Activated CD4-positive, alpha-beta memory T cell treated with anti-CD3 and anti-CD28 coated beads, Interleukin-2, amount 10 ng/mL, durations not matched to agents 7 days and 5 days (primary cell): Measurements from ENCODE around the gene PSMB7. TPM values are rescaled to one million over a fixed set of nuclear protein-coding genes. Genes with fewer than 3 reads are reported as not detected.
A peak's percentile ranks its signal among the peaks of the same experiment; 100 is the strongest.

Experiments
- CTCF ChIA-PET: fragments of 350-600 bp; sonication (Branson Sonifier 250); formaldehyde crosslinking; loops from one replicate; lab custom pipeline; 2021; ENCODE audit warnings: antibody characterized with exemption, inconsistent platforms; lab: Charles Lee
- POLR2A ChIA-PET: fragments of 350-600 bp; sonication (Branson Sonifier 250); formaldehyde crosslinking; loops from one replicate; lab custom pipeline; 2021; ENCODE audit warnings: antibody characterized with exemption; lab: Charles Lee
- DNase-seq: peaks from one replicate; pipeline ENCODE4 v3.0.0-alpha.2; 2020
- H3K27ac Mint-ChIP-seq: one replicate; pipeline ENCODE4 v1.8.0; 2021; ENCODE audit warnings: mild to moderate bottlenecking, mixed read lengths
- H3K27me3 Mint-ChIP-seq: one replicate; pipeline ENCODE4 v1.8.0; 2021; ENCODE audit warnings: mixed read lengths
- H3K36me3 Mint-ChIP-seq: one replicate; pipeline ENCODE4 v1.8.0; 2021; ENCODE audit warnings: low read depth, mixed read lengths
- H3K4me1 Mint-ChIP-seq: one replicate; pipeline ENCODE4 v1.8.0; 2021; ENCODE audit warnings: mixed read lengths
- H3K4me3 Mint-ChIP-seq: one replicate; pipeline ENCODE4 v1.8.0; 2021; ENCODE audit warnings: mild to moderate bottlenecking, mixed read lengths
- H3K9me3 Mint-ChIP-seq: one replicate; pipeline ENCODE4 v1.8.0; 2021; ENCODE audit warnings: mixed read lengths
- total RNA-seq, 2 experiments: library from RNA; stranded (reverse); gene quantifications; one replicate each; pipeline ENCODE4 v1.2.3, GENCODE V29; 2021

The PSMB7 gene
- total RNA-seq, 2 experiments from 2014 or later = 113 to 120 TPM

DNA sequence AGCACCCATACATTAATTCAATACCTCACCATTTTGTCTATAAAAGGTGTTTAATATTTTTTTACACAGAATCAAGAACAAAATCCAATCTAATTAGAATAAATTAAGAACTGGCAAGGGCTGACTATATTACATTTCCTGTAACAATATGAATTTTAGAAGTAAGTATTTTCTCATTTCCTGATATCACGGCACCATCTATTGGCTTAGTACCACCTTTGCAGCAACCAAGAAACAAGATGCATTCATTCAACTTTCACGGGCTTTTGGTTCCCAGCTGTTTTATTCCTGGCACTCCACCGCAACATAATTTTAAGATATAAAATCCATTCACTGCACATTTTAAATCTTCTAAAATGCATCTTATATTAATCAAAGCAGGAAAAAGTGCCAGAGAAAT is 20.6 kb downstream of the PSMB7 start:
- H3K27ac Mint-ChIP-seq = peak overlapping the region; percentile 58
- no peak overlapping the region for H3K4me3 Mint-ChIP-seq
- no peaks in the 10 kb centered on the region for H3K27me3 Mint-ChIP-seq
- H3K36me3 Mint-ChIP-seq = peaks cover 9% of the 10 kb centered on the region
- H3K9me3 Mint-ChIP-seq = no peaks in the 10 kb centered on the region
- POLR2A ChIA-PET = interaction anchor here (0.9 kb wide), 1 partner anchor 20 kb away, joined by 4 read pairs; the partner anchor contains the start of gene PSMB7
- DNase-seq = no peak
- CTCF ChIA-PET = interaction anchor here (0.6 to 3.2 kb wide), 10 partner anchors 9 to 272 kb away, joined by 3 to 26 read pairs (median 3); no protein-coding TSS in a partner anchor
- peaks cover 24% of the 10 kb centered on the region for H3K4me1 Mint-ChIP-seq

DNA sequence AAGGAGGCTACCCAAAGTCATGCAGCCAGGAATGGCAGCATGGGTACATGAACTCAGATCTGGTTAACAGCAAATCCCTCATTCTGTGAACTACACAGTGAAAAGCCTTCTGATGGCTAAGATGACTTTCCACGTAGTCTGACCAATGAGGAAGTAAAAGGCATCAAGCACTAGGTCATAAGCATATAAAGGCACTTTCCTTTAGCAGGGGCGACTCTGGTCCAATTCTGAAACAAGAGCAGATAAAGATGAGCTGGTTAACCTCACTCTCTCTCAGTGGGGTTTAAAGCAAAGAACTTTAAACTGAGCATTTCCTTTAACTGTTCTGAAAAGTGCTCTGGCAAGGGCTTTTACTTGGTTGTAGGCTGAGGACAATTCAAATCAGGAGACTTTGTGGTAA is 21.1 kb downstream of the PSMB7 start:
- peaks cover 24% of the 10 kb centered on the region for H3K4me1 Mint-ChIP-seq
- H3K4me3 Mint-ChIP-seq = no peak overlapping the region
- POLR2A ChIA-PET = interaction anchor here (0.9 kb wide), 1 partner anchor 21 kb away, joined by 4 read pairs; the partner anchor contains the start of gene PSMB7
- H3K9me3 Mint-ChIP-seq = no peaks in the 10 kb centered on the region
- CTCF ChIA-PET = interaction anchor here (1.1 to 3.2 kb wide), 10 partner anchors 9 to 272 kb away, joined by 3 to 26 read pairs (median 3); no protein-coding TSS in a partner anchor
- H3K36me3 Mint-ChIP-seq = peaks cover 7% of the 10 kb centered on the region
- DNase-seq = no peak
- H3K27me3 Mint-ChIP-seq = no peaks in the 10 kb centered on the region
- H3K27ac Mint-ChIP-seq = peak overlapping the region; percentile 58

DNA sequence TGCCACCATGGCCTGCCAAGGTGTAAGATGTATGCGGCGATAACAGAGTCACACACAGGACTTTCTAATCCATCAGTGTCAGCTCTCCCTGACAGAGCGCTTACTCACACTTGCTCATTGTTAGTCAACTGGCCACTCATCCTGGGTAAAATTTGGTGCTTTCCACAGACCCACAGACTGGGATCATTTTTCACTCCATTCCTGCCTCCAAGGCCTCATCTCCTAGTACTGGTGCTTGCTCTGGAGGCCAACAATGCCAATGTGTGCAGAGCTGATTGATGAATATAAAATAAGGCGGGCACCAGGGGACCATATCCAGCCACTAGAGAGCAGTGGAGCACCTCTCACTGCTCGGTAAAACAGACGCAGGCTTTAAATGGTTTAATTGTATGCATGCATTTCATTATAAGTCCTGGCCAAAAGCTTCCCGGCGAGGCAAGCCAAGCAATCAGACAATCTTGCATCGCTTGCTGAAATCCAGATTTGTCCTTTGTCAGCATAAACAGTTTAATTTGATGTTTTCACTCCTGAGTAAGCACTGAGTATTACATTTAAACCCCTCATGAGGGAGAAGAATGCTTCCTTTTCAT is 22.3 kb downstream of the PSMB7 start:
- DNase-seq = no peak
- H3K27ac Mint-ChIP-seq = no peak overlapping the region
- peaks cover 5% of the 10 kb centered on the region for H3K36me3 Mint-ChIP-seq
- H3K27me3 Mint-ChIP-seq = no peaks in the 10 kb centered on the region
- POLR2A ChIA-PET = no interaction called here
- peaks cover 28% of the 10 kb centered on the region for H3K4me1 Mint-ChIP-seq
- H3K4me3 Mint-ChIP-seq = no peak overlapping the region
- H3K9me3 Mint-ChIP-seq = no peaks in the 10 kb centered on the region
- CTCF ChIA-PET = interaction anchor here (0.7 to 3.2 kb wide), 4 partner anchors 14 to 266 kb away, joined by 3 to 26 read pairs (median 4); no protein-coding TSS in a partner anchor

DNA sequence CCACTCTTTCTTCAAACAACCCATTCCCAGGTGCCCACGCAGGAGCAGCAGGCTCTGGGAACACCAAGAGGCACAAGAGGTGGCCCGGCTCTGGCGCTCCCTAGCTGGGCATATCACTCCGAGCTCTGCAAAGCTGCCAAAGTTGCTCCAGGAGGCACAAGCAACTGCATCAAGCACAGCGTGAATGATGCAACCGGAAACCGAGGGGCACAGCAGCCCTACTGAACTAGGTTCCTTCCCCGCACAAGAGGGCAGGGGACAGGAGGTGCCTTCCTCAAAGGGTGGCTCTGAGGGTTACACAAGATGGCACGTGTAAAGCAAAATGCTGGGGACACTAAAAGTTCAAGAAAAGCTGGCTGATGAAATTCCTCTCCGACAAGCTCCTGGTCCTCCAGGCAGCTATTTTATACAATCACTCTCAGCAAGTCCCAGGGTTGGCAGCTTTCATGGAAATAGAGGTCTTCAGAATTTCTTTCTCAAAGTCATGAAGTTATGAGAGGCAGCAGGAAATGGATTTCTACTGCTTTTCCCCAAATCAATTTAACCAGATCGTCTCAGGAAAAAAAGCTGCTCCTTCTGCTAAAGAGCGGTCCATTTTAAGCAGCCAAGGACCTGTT is 22.9 kb downstream of the PSMB7 start:
- peaks cover 5% of the 10 kb centered on the region for H3K36me3 Mint-ChIP-seq
- POLR2A ChIA-PET = interaction anchor here (0.9 kb wide), 1 partner anchor 22 kb away, joined by 3 read pairs; no protein-coding TSS in a partner anchor
- H3K4me1 Mint-ChIP-seq = peaks cover 28% of the 10 kb centered on the region
- CTCF ChIA-PET = interaction anchor here (0.7 to 3.0 kb wide), 4 partner anchors 14 to 265 kb away, joined by 3 to 12 read pairs (median 4); no protein-coding TSS in a partner anchor
- H3K9me3 Mint-ChIP-seq = no peaks in the 10 kb centered on the region
- no peak overlapping the region for H3K27ac Mint-ChIP-seq
- no peak for DNase-seq
- H3K27me3 Mint-ChIP-seq = no peaks in the 10 kb centered on the region
- no peak overlapping the region for H3K4me3 Mint-ChIP-seq

DNA sequence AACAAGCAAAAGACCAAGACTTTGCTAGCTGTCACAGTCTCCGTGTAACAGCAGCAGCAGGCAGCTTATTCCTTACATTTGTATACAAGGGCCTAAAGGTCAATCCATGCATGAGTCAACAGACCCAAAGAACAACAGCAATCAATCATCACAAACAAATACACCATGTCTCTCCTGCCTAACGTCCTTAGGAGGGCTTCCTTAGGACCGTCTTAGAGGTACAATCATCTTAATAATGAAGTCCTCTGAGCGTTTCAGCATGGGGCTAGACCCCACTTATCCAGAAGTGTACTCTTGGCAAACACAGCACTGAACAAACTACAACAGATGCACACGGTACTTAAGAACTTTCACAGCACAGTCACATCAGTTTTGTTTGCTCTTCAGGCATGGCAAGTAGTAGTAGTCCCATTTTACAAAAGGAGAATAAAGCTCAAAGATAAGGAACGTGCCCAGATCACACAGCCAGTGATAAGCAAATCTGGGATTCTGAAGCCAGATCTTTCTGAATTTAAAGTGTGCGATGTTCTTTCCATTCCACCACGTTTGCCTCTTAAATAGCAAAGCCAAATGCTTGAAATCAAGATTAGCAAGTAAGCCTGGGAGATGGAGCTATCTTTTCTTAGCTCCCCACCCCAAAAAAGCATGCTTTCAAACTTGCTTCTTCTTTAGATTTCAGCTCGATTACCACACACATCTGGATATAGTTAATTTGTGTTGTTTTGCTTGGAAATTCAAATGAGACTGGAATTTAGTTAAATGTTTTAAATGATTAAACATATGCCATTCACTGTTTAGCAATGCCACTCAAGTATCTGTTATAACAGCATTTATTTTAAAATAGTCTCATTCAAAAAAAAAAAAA is 24.2 kb downstream of the PSMB7 start:
- Mint-ChIP-seq H3K4me3 (no peak overlapping the region), H3K9me3 (no peaks in the 10 kb centered on the region), H3K36me3 (no peaks in the 10 kb centered on the region), H3K27ac (no peak overlapping the region), H3K27me3 (no peaks in the 10 kb centered on the region), H3K4me1 (peaks cover 32% of the 10 kb centered on the region)
- DNase-seq = no peak
- POLR2A ChIA-PET = no interaction called here
- CTCF ChIA-PET = interaction anchor here (0.6 to 3.0 kb wide), 3 partner anchors 29 to 264 kb away, joined by 3 to 12 read pairs (median 4); no protein-coding TSS in a partner anchor

DNA sequence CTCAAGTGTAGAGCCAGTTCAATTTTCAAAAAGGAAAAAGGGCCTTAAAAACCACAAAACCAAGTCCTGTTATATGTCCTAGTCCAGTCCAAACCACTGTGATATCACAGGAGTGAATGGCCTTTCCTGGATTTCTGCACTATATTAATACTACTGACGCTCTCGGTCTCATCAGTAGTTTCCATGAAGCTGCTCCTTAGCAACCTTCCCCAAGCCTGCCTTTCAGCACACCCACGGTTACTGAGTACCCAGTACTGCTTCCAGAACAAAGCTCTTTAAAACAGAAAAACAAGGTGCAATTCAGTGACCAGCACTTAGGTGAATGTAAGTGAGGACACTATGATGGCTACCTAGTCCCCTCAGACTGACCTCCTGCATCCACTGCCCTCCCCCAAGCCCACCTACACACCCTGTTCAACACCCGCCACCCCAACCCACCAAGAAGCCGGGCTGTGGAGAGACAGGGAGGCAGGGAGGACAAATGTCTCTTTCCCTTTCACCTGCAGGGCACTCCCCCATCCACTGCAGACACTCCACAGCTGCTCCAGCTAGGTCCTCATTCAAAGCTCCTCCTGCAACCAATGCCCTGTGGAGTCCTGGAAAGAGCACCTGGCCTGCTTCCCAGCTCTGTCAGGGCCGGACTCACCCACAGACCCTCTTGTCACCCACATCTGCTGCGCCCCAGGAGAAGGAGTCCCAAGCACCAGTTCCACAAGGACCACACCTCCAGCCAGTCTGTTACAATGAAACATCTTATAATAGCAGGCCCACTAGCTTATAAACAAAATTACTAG is 25.9 kb downstream of the PSMB7 start:
- no peak for DNase-seq
- no peak overlapping the region for H3K27ac Mint-ChIP-seq
- POLR2A ChIA-PET = interaction anchor here (0.6 kb wide), 2 partner anchors 19 to 31 kb away, joined by 4 read pairs; no protein-coding TSS in a partner anchor
- H3K4me3 Mint-ChIP-seq = no peak overlapping the region
- H3K4me1 Mint-ChIP-seq = peaks cover 23% of the 10 kb centered on the region
- CTCF ChIA-PET = interaction anchor here (0.8 to 3.0 kb wide), 3 partner anchors 9 to 262 kb away, joined by 3 to 12 read pairs (median 3); no protein-coding TSS in a partner anchor
- no peaks in the 10 kb centered on the region for H3K9me3 Mint-ChIP-seq
- no peaks in the 10 kb centered on the region for H3K36me3 Mint-ChIP-seq
- H3K27me3 Mint-ChIP-seq = no peaks in the 10 kb centered on the region

DNA sequence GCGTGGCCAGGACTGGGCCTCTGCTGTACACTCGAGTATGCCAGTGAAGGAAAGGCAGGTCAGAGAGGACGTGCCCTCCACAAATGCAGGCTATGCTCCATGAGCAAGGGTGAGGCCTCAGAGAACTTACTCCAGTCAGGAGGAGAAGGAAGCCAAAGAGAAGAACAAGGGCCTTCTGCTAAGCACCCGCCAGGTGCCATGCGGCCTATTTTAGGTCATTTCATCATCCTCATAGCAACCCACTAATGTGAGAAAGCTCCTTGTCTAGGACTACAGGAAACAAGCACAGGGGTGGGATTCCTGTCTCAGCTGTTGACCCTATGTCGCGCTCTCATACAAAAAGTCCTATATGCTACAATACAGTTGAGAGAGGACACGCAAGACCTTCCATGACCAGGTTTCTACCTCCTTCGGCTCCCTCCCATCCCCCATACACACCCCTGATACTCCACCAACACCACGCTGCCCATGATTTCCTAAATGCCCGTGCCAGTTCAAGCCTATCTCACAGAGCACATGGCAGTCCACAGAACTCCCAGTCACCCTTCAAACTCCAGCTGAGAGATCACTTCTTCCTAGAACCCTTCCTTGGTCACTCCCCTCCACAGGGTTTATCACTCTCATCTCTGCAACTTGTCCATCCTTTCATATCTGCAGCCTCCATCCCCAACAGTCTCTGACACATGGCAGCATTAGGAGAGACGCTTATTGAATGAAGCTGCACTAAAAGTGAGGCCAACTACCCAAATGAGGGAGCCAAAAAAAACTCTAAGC is 26.8 kb downstream of the PSMB7 start:
- POLR2A ChIA-PET = interaction anchor here (0.6 kb wide), 1 partner anchor 30 kb away, joined by 4 read pairs; no protein-coding TSS in a partner anchor
- Mint-ChIP-seq H3K9me3 (no peaks in the 10 kb centered on the region), H3K4me3 (no peak overlapping the region)

DNA sequence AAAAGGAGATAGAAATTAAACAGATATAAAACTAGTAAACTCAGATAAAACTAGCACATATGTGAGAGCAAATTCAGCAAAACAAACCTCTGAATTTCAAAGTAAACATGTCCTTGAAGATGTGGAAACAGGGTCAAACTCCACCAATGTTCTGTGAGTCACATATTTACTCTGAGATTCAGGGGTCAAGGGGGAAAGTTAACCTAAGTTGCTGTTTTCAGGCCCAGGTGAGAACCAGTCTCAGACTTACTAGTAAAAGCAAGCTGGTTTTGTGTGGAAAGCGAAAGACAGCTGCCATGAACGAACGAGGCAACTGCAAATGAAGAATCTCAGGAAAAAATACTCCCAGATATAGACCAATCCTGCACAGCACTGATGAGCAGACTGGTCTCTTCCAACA is 29.0 kb downstream of the PSMB7 start:
- DNase-seq = no peak
- Mint-ChIP-seq H3K9me3 (no peaks in the 10 kb centered on the region), H3K36me3 (peaks cover 11% of the 10 kb centered on the region), H3K27me3 (no peaks in the 10 kb centered on the region), H3K4me1 (peaks cover 15% of the 10 kb centered on the region), H3K27ac (no peak overlapping the region), H3K4me3 (no peak overlapping the region)
- CTCF ChIA-PET = interaction anchor here (0.9 to 1.7 kb wide), 3 partner anchors 27 to 259 kb away, joined by 3 to 15 read pairs (median 3); no protein-coding TSS in a partner anchor
- POLR2A ChIA-PET = no interaction called here

More for the DNA sequence above, 26.8 kb downstream of the PSMB7 start:
- DNase-seq = no peak
- H3K4me1 Mint-ChIP-seq = peaks cover 14% of the 10 kb centered on the region
- peaks cover 6% of the 10 kb centered on the region for H3K36me3 Mint-ChIP-seq
- H3K27me3 Mint-ChIP-seq = no peaks in the 10 kb centered on the region
- CTCF ChIA-PET = interaction anchor here (0.5 to 1.6 kb wide), 3 partner anchors 10 to 271 kb away, joined by 3 read pairs; no protein-coding TSS in a partner anchor
- H3K27ac Mint-ChIP-seq = no peak overlapping the region

DNA sequence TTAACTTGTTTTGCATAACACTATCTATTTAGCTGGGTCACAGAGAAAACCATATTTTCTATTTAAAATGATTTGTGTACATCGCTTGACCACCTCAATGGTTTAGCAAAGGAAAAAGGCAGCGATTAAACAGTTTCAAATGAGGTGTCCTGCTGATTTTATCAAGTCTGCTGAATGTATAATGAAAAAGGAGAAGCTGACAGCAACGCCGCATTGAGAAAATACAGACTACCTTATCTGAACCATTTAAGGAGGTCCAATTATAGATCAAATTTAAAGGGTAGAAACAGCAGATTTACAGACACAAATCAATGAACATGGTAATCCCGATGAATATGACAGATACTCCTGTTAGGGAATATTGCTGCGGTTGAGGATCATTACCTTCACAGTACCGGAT is 29.6 kb downstream of the PSMB7 start:
- CTCF ChIA-PET = interaction anchor here (1.0 to 1.3 kb wide), 3 partner anchors 9 to 259 kb away, joined by 3 to 5 read pairs (median 4); no protein-coding TSS in a partner anchor
- DNase-seq = no peak
- no peaks in the 10 kb centered on the region for H3K27me3 Mint-ChIP-seq
- H3K27ac Mint-ChIP-seq = no peak overlapping the region
- POLR2A ChIA-PET = no interaction called here
- no peaks in the 10 kb centered on the region for H3K9me3 Mint-ChIP-seq
- H3K4me1 Mint-ChIP-seq = peaks cover 17% of the 10 kb centered on the region
- H3K36me3 Mint-ChIP-seq = peaks cover 11% of the 10 kb centered on the region
- no peak overlapping the region for H3K4me3 Mint-ChIP-seq

DNA sequence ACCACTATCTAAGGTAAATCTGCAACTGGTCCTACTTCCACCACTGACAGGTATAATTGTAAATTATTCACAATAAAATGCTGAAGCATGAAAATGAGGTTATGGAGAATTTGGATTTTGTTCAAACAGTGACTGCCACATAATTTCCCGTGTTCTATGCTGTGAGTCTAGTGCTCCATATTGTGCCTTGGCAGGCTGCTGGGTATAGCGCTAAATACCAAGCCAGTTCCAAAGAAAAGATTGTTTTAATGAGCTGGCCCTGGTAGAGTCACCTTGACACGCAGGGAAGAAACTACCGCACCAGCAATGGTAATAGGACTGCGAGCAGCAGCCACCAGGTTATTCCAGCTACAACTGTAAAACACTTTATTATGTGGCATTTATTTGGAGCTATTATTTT is 30.4 kb downstream of the PSMB7 start:
- CTCF ChIA-PET = interaction anchor here (0.7 to 1.4 kb wide), 5 partner anchors 10 to 258 kb away, joined by 3 to 5 read pairs (median 3); no protein-coding TSS in a partner anchor
- H3K4me1 Mint-ChIP-seq = peaks cover 19% of the 10 kb centered on the region
- no peak overlapping the region for H3K27ac Mint-ChIP-seq
- H3K4me3 Mint-ChIP-seq = no peak overlapping the region
- no peak for DNase-seq
- H3K36me3 Mint-ChIP-seq = peaks cover 16% of the 10 kb centered on the region
- POLR2A ChIA-PET = no interaction called here
- no peaks in the 10 kb centered on the region for H3K9me3 Mint-ChIP-seq
- H3K27me3 Mint-ChIP-seq = no peaks in the 10 kb centered on the region

DNA sequence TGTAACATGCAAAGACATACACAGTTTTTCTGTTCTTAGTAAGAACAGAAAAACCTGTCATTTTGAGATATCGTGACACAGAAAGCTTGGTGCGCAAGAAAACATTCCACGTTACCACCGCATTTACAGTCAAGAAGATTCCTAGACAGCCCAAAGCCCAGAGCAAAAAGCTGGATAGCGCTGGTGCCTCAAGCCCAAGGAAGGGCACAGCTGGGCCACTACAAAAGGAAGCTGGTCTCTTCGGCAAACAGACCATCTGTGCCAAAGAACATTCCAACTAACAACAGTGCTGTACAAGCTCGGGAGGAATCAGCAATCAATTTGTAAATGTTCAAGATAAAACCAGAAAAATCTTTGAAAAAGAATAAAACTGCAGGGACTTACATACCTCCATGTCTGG is 31.0 kb downstream of the PSMB7 start:
- Mint-ChIP-seq H3K9me3 (no peaks in the 10 kb centered on the region), H3K4me1 (peaks cover 19% of the 10 kb centered on the region), H3K36me3 (peaks cover 18% of the 10 kb centered on the region), H3K27ac (no peak overlapping the region), H3K27me3 (no peaks in the 10 kb centered on the region), H3K4me3 (no peak overlapping the region)
- ChIA-PET POLR2A (interaction anchor here (0.6 kb wide), 1 partner anchor 256 kb away, joined by 3 read pairs; no protein-coding TSS in a partner anchor), CTCF (interaction anchor here (0.7 to 1.4 kb wide), 3 partner anchors 10 to 35 kb away, joined by 3 read pairs; no protein-coding TSS in a partner anchor)
- DNase-seq = no peak
